Neural cell (in vitro differentiated cells): Measurements from ENCODE around the gene AIF1. TPM values are rescaled to one million over a fixed set of nuclear protein-coding genes. Genes with fewer than 3 reads are reported as not detected.

Experiments
- H2AFZ ChIP-seq: fragments of 200-600, 300-800 bp; sonication (generic), shearing (Covaris generic); 2 replicates; pipeline ENCODE4 v1.6.0; 2014; ENCODE audit warnings: low read depth, mild to moderate bottlenecking, antibody characterized with exemption, low read length, moderate library complexity
- H3F3A ChIP-seq: fragments of 200-600 bp; shearing (Covaris generic); 2 replicates; pipeline ENCODE4 v1.6.1; 2016; ENCODE audit warnings: mild to moderate bottlenecking, moderate library complexity, mixed read lengths, antibody characterized with exemption, low read length; ENCODE audit not compliant: insufficient read depth, poor library complexity, severe bottlenecking
- H3K27ac ChIP-seq: fragments of 200-600, 300-800 bp; sonication (generic), shearing (Covaris generic); 2 replicates; pipeline ENCODE4 v1.5.1; 2014; ENCODE audit warnings: mild to moderate bottlenecking, low read length, moderate library complexity
- H3K27me3 ChIP-seq: fragments of 300-800, 200-600 bp; sonication (generic), shearing (Covaris generic); 2 replicates; pipeline ENCODE4 v1.6.0; 2014; ENCODE audit warnings: mild to moderate bottlenecking, low read depth, low read length, moderate library complexity; ENCODE audit not compliant: insufficient read depth
- H3K36me3 ChIP-seq: fragments of 300-800, 200-600 bp; sonication (generic), shearing (Covaris generic); 2 replicates; pipeline ENCODE4 v1.5.1; 2014; ENCODE audit warnings: mild to moderate bottlenecking, antibody characterized with exemption, low read length, moderate library complexity; ENCODE audit not compliant: insufficient read depth
- H3K4me2 ChIP-seq: fragments of 300-800, 200-600 bp; sonication (generic), shearing (Covaris generic); 2 replicates; pipeline ENCODE4 v1.6.0; 2014; ENCODE audit warnings: mild to moderate bottlenecking, low read length
- H3K4me3 ChIP-seq: fragments of 300-800, 200-600 bp; sonication (generic), shearing (Covaris generic); 2 replicates; pipeline ENCODE4 v1.5.1; 2014; ENCODE audit warnings: mild to moderate bottlenecking, low read length, moderate library complexity
- H3K79me2 ChIP-seq: fragments of 200-600 bp; shearing (Covaris generic); replicated peaks from 2 replicates; pipeline ENCODE4 v1.6.0; 2014; ENCODE audit warnings: mild to moderate bottlenecking, low read length, moderate library complexity; ENCODE audit not compliant: insufficient read depth
- H3K9ac ChIP-seq: fragments of 300-800, 200-600 bp; sonication (generic), shearing (Covaris generic); 2 replicates; pipeline ENCODE4 v1.6.1; 2016; ENCODE audit warnings: mild to moderate bottlenecking, low read length, mixed read lengths
- H3K9me2 ChIP-seq: fragments of 200-600 bp; shearing (Covaris generic); 2 replicates; pipeline ENCODE4 v1.6.1; 2016; ENCODE audit warnings: mild to moderate bottlenecking, low read length, mixed read lengths; ENCODE audit not compliant: insufficient read depth
- H3K9me3 ChIP-seq: fragments of 200-600, 300-800 bp; sonication (generic), shearing (Covaris generic); 2 replicates; pipeline ENCODE4 v1.6.1; 2016; ENCODE audit warnings: mild to moderate bottlenecking, mixed run types, low read length, moderate library complexity, mixed read lengths
- H4K20me1 ChIP-seq: fragments of 200-600 bp; shearing (Covaris generic); 2 replicates; pipeline ENCODE4 v1.6.1; 2016; ENCODE audit warnings: mild to moderate bottlenecking, mixed run types; ENCODE audit not compliant: insufficient read depth
- EP300 ChIP-seq: fragments of 450-650 bp; conservative IDR thresholded peaks from 2 replicates; pipeline ENCODE4 v1.6.1; 2014; ENCODE audit warnings: antibody characterized with exemption, mild to moderate bottlenecking, moderate library complexity; ENCODE audit not compliant: poor library complexity, severe bottlenecking
- EZH2 ChIP-seq: fragments of 200-600, 300-800 bp; shearing (Covaris generic), sonication (generic); IDR thresholded peaks from 2 replicates; pipeline ENCODE4 v1.6.1; 2014; ENCODE audit warnings: antibody characterized with exemption, low read length, borderline replicate concordance, mild to moderate bottlenecking; ENCODE audit not compliant: insufficient read depth, poor library complexity, severe bottlenecking
- MXI1 ChIP-seq: fragments of 450-650 bp; conservative IDR thresholded peaks from 2 replicates; pipeline ENCODE4 v1.6.1; 2014; ENCODE audit warnings: antibody characterized with exemption, mild to moderate bottlenecking; ENCODE audit not compliant: poor library complexity, severe bottlenecking
- POLR2AphosphoS5 ChIP-seq: IDR thresholded peaks from 2 replicates; pipeline ENCODE4 v1.6.1; 2012
- RAD21 ChIP-seq: fragments of 450-650 bp; conservative IDR thresholded peaks from 2 replicates; pipeline ENCODE4 v1.6.1; 2014; ENCODE audit warnings: antibody characterized with exemption, mild to moderate bottlenecking, moderate library complexity
- SMC3 ChIP-seq: fragments of 450-650 bp; conservative IDR thresholded peaks from 2 replicates; pipeline ENCODE4 v1.6.1; 2014; ENCODE audit warnings: antibody characterized with exemption, mild to moderate bottlenecking, moderate library complexity; ENCODE audit not compliant: poor library complexity
- TAF1 ChIP-seq: IDR thresholded peaks from 2 replicates; pipeline ENCODE4 v1.6.1; 2012; ENCODE audit warnings: low read depth
- polyA plus RNA-seq: library from polyadenylated mRNA; depleted of rRNA; stranded (reverse); fragments of >200 nt; gene quantifications from 2 replicates; pipeline ENCODE4 v1.2.3, GENCODE V29; 2014
- TF ChIP-seq, protein P1 (sequence below): IDR thresholded peaks from 2 replicates; pipeline ENCODE4 v1.6.1; 2012; ENCODE audit warnings: borderline replicate concordance
- TF ChIP-seq, protein P2 (sequence below): fragments of 450-650 bp; IDR thresholded peaks from 2 replicates; pipeline ENCODE4 v1.5.1; 2014; ENCODE audit warnings: antibody characterized with exemption, mild to moderate bottlenecking, moderate library complexity; ENCODE audit not compliant: poor library complexity, severe bottlenecking

AIF1 gene
- polyA plus RNA-seq, 1 donor from 2014 or later, result not detected

- Histone ChIP-seq H3K4me2 (no peak overlapping the region), H4K20me1 (no peaks in the 10 kb centered on the region), H3K79me2 (no peaks in the 10 kb centered on the region), H2AFZ (no peak overlapping the region), H3K36me3 (no peaks in the 10 kb centered on the region), H3K27me3 (peaks cover 14% of the 10 kb centered on the region), H3K4me3 (no peak overlapping the region), H3K9me3 (no peaks in the 10 kb centered on the region), H3K9me2 (no peaks in the 10 kb centered on the region), H3K27ac (no peak overlapping the region), H3F3A (no peaks in the 10 kb centered on the region), H3K9ac (no peak overlapping the region)
- TF ChIP-seq SMC3 (no peak), POLR2AphosphoS5 (no peak), EP300 (no peak), TAF1 (no peak)
Measured at GRCh38 chr6:31577579-31577966, 37.5 kb upstream of the AIF1 start.

- TF ChIP-seq RAD21, result no peak
- TF ChIP-seq, protein P1, sequence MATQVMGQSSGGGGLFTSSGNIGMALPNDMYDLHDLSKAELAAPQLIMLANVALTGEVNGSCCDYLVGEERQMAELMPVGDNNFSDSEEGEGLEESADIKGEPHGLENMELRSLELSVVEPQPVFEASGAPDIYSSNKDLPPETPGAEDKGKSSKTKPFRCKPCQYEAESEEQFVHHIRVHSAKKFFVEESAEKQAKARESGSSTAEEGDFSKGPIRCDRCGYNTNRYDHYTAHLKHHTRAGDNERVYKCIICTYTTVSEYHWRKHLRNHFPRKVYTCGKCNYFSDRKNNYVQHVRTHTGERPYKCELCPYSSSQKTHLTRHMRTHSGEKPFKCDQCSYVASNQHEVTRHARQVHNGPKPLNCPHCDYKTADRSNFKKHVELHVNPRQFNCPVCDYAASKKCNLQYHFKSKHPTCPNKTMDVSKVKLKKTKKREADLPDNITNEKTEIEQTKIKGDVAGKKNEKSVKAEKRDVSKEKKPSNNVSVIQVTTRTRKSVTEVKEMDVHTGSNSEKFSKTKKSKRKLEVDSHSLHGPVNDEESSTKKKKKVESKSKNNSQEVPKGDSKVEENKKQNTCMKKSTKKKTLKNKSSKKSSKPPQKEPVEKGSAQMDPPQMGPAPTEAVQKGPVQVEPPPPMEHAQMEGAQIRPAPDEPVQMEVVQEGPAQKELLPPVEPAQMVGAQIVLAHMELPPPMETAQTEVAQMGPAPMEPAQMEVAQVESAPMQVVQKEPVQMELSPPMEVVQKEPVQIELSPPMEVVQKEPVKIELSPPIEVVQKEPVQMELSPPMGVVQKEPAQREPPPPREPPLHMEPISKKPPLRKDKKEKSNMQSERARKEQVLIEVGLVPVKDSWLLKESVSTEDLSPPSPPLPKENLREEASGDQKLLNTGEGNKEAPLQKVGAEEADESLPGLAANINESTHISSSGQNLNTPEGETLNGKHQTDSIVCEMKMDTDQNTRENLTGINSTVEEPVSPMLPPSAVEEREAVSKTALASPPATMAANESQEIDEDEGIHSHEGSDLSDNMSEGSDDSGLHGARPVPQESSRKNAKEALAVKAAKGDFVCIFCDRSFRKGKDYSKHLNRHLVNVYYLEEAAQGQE, result peak; percentile 22
- Histone ChIP-seq H3K9ac (no peak overlapping the region), H3K27ac (no peak overlapping the region), H3K9me2 (no peaks in the 10 kb centered on the region), H3K9me3 (no peaks in the 10 kb centered on the region), H3F3A (no peaks in the 10 kb centered on the region), H2AFZ (no peak overlapping the region), H3K27me3 (peaks cover 14% of the 10 kb centered on the region), H3K36me3 (no peaks in the 10 kb centered on the region), H3K79me2 (no peaks in the 10 kb centered on the region), H3K4me3 (no peak overlapping the region), H4K20me1 (no peaks in the 10 kb centered on the region), H3K4me2 (no peak overlapping the region)
Measured at GRCh38 chr6:31578184-31579118, 36.6 kb upstream of the AIF1 start.

DNA sequence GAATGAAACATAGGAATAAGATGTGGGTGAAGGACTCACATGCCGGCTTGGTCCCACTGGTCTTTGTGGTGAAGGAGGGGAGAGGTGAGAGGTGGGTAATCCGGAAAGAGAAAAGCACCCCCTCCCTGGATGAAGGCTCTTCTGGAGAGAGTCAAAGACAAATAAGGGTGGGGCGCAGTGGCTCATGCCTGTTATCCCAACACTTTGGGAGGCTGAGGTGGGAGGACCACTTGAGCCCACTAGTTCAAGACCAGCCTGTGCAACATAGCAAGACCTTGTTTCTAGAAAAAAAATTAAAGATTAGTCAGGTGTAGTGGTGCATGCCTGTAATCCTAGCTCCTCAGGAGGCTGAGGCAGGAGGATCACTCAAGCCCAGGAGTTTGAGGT lies 35.9 kb upstream of the AIF1 start:
- H3F3A ChIP-seq, result no peaks in the 10 kb centered on the region
- H3K36me3 ChIP-seq, result no peaks in the 10 kb centered on the region
- no peak overlapping the region for H3K4me2 ChIP-seq
- H3K9me3 ChIP-seq, result no peaks in the 10 kb centered on the region
- H4K20me1 ChIP-seq, result no peaks in the 10 kb centered on the region
- H3K9me2 ChIP-seq, result no peaks in the 10 kb centered on the region
- TF ChIP-seq EZH2 (no peak), POLR2AphosphoS5 (no peak), SMC3 (no peak), EP300 (no peak), MXI1 (no peak), TAF1 (no peak), RAD21 (no peak)
- TF ChIP-seq, protein P2, sequence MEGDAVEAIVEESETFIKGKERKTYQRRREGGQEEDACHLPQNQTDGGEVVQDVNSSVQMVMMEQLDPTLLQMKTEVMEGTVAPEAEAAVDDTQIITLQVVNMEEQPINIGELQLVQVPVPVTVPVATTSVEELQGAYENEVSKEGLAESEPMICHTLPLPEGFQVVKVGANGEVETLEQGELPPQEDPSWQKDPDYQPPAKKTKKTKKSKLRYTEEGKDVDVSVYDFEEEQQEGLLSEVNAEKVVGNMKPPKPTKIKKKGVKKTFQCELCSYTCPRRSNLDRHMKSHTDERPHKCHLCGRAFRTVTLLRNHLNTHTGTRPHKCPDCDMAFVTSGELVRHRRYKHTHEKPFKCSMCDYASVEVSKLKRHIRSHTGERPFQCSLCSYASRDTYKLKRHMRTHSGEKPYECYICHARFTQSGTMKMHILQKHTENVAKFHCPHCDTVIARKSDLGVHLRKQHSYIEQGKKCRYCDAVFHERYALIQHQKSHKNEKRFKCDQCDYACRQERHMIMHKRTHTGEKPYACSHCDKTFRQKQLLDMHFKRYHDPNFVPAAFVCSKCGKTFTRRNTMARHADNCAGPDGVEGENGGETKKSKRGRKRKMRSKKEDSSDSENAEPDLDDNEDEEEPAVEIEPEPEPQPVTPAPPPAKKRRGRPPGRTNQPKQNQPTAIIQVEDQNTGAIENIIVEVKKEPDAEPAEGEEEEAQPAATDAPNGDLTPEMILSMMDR, result no peak
- TF ChIP-seq, protein P1, result no peak
- H3K79me2 ChIP-seq, result no peaks in the 10 kb centered on the region
- no peak overlapping the region for H2AFZ ChIP-seq
- peaks cover 14% of the 10 kb centered on the region for H3K27me3 ChIP-seq
- no peak overlapping the region for H3K9ac ChIP-seq
- no peak overlapping the region for H3K4me3 ChIP-seq
- no peak overlapping the region for H3K27ac ChIP-seq
